8988T (cell line): ENCODE measurements around the gene TANK.
A peak's percentile ranks its signal among the peaks of the same experiment; 100 is the strongest.

ENCODE experiments used
- DNase-seq: peaks from one replicate; pipeline ENCODE4 v3.0.0; 2011

TANK gene

GRCh38 chr2:161233858-161234431 lies 73.7 kb downstream of the TANK start:
- no peak for DNase-seq

- DNase-seq: no peak
Measured at GRCh38 chr2:161234627-161235026, 74.4 kb downstream of the TANK start.

- no peak for DNase-seq
Measured at GRCh38 chr2:161237392-161238264, 77.4 kb downstream of the TANK start.

- DNase-seq: no peak
Measured at GRCh38 chr2:161238265-161238559, 78.0 kb downstream of the TANK start.

- peak; percentile 50 for DNase-seq
Measured at GRCh38 chr2:161238560-161239325, 78.5 kb downstream of the TANK start.

- DNase-seq: no peak
Measured at GRCh38 chr2:161239326-161240109, 79.3 kb downstream of the TANK start.

- no peak for DNase-seq
Measured at GRCh38 chr2:161241894-161242293, 81.7 kb downstream of the TANK start.

GRCh38 chr2:161243312-161243711 lies 83.1 kb downstream of the TANK start:
- no peak for DNase-seq

- no peak for DNase-seq
Measured at GRCh38 chr2:161243905-161244304, 83.7 kb downstream of the TANK start.

GRCh38 chr2:161244387-161245260 lies 84.4 kb downstream of the TANK start:
- DNase-seq: peak; percentile 42

GRCh38 chr2:161245261-161245553 lies 85.0 kb downstream of the TANK start:
- no peak for DNase-seq

- DNase-seq: no peak
Measured at GRCh38 chr2:161245671-161246070, 85.4 kb downstream of the TANK start.

- DNase-seq: no peak
Measured at GRCh38 chr2:161246281-161246680, 86.1 kb downstream of the TANK start.

- DNase-seq: peak; percentile 33
Measured at GRCh38 chr2:161250864-161251436, 90.7 kb downstream of the TANK start.

GRCh38 chr2:161257123-161257952 lies 97.1 kb downstream of the TANK start:
- DNase-seq: no peak

- no peak for DNase-seq
Measured at GRCh38 chr2:161265874-161266273, 105.6 kb downstream of the TANK start.

- no peak for DNase-seq
Measured at GRCh38 chr2:161269111-161269510, 108.9 kb downstream of the TANK start.

GRCh38 chr2:161273038-161273760 lies 113.0 kb downstream of the TANK start:
- DNase-seq: no peak

GRCh38 chr2:161278564-161279229 lies 118.5 kb downstream of the TANK start:
- DNase-seq: peak; percentile 31
